ENCODE data around the gene RASSF7.
A peak's percentile ranks its signal among the peaks of the same experiment; 100 is the strongest.

The RASSF7 gene

GRCh38 chr11:574632-575312 is 14.0 kb downstream of the RASSF7 start:
- H3K4me3 ChIP-seq (replicated peaks; ENCODE audit: low read depth, low read length): peak overlapping the region; percentile 61
- peaks cover 2% of the 10 kb centered on the region; the same call in 1 of the 2 replicates for H3K27me3 ChIP-seq (replicated peaks; ENCODE audit: control insufficient read depth, insufficient read depth, low read length)
- no peak for TF ChIP-seq CTCF (IDR thresholded peaks at IDR 0.05; ENCODE audit: insufficient read depth, low read length, poor library complexity, severe bottlenecking)
- no peak for DNase-seq (ENCODE audit: extremely low read depth, insufficient read length)
- H3K36me3 ChIP-seq (ENCODE audit: control insufficient read depth, insufficient read depth, low read length): no peaks in the 10 kb centered on the region; the same call in 1 of the 2 replicates

GRCh38 chr11:575313-575995 is 14.7 kb downstream of the RASSF7 start:
- peak overlapping the region; percentile 61 for H3K4me3 ChIP-seq (replicated peaks; ENCODE audit: low read depth, low read length)
- H3K27me3 ChIP-seq (replicated peaks; ENCODE audit: control insufficient read depth, insufficient read depth, low read length): peaks cover 2% of the 10 kb centered on the region; the same call in 1 of the 2 replicates
- peak; percentile 65 for DNase-seq (ENCODE audit: extremely low read depth, insufficient read length)
- no peaks in the 10 kb centered on the region; the same call in none of the 2 replicates for H3K36me3 ChIP-seq (ENCODE audit: control insufficient read depth, insufficient read depth, low read length)
- TF ChIP-seq CTCF (IDR thresholded peaks at IDR 0.05; ENCODE audit: insufficient read depth, low read length, poor library complexity, severe bottlenecking): no peak

GRCh38 chr11:575996-576768 is 15.4 kb downstream of the RASSF7 start, which contains the start of gene PHRF1:
Gene PHRF1, plus strand, starts transcription at chr11:576470. Its CDS starts 5,043 bp downstream, at chr11:581513.
- DNase-seq (ENCODE audit: extremely low read depth, insufficient read length): peak; percentile 95
- Histone ChIP-seq H3K27me3 (replicated peaks; ENCODE audit: control insufficient read depth, insufficient read depth, low read length) (peaks cover 2% of the 10 kb centered on the region; the same call in 1 of the 2 replicates), H3K4me3 (replicated peaks; ENCODE audit: low read depth, low read length) (peak within 1 kb of the TSS; percentile 97), H3K36me3 (ENCODE audit: control insufficient read depth, insufficient read depth, low read length) (no peaks in the 10 kb centered on the region; the same call in none of the 2 replicates)
- TF ChIP-seq CTCF (IDR thresholded peaks at IDR 0.05; ENCODE audit: insufficient read depth, low read length, poor library complexity, severe bottlenecking): no peak

GRCh38 chr11:576811-577610 is 16.2 kb downstream of the RASSF7 start:
- TF ChIP-seq CTCF (IDR thresholded peaks at IDR 0.05; ENCODE audit: insufficient read depth, low read length, poor library complexity, severe bottlenecking): no peak
- DNase-seq (ENCODE audit: extremely low read depth, insufficient read length): no peak
- Histone ChIP-seq H3K27me3 (replicated peaks; ENCODE audit: control insufficient read depth, insufficient read depth, low read length) (peaks cover 2% of the 10 kb centered on the region; the same call in 1 of the 2 replicates), H3K4me3 (replicated peaks; ENCODE audit: low read depth, low read length) (peak overlapping the region; percentile 97), H3K36me3 (ENCODE audit: control insufficient read depth, insufficient read depth, low read length) (peaks cover 4% of the 10 kb centered on the region)

- Histone ChIP-seq H3K4me3 (replicated peaks; ENCODE audit: low read depth, low read length) (peak overlapping the region; percentile 97), H3K36me3 (ENCODE audit: control insufficient read depth, insufficient read depth, low read length) (peaks cover 5% of the 10 kb centered on the region), H3K27me3 (replicated peaks; ENCODE audit: control insufficient read depth, insufficient read depth, low read length) (peaks cover 2% of the 10 kb centered on the region; the same call in 1 of the 2 replicates)
- TF ChIP-seq CTCF (IDR thresholded peaks at IDR 0.05; ENCODE audit: insufficient read depth, low read length, poor library complexity, severe bottlenecking): no peak
- DNase-seq (ENCODE audit: extremely low read depth, insufficient read length): no peak
Observed at GRCh38 chr11:577611-577894, 16.8 kb downstream of the RASSF7 start.
